Mesenchymal stem cell (in vitro differentiated cells and primary cell): ENCODE data around the gene IDS.

Experiments
- DNase-seq: peaks from one replicate; pipeline ENCODE4 v3.0.0-alpha.2; 2013
- H2AFZ ChIP-seq: one replicate; pipeline ENCODE4 v1.6.1; 2013; ENCODE audit warnings: low read depth, mild to moderate bottlenecking, control low read depth, inconsistent platforms, low read length, moderate library complexity
- H2AK5ac ChIP-seq: 2 replicates; pipeline ENCODE4 v1.6.1; 2013; ENCODE audit warnings: low read length, moderate library complexity, mild to moderate bottlenecking, inconsistent platforms; ENCODE audit not compliant: severe bottlenecking
- H2BK120ac ChIP-seq: one replicate; pipeline ENCODE4 v1.6.1; 2013; ENCODE audit warnings: low read depth, mild to moderate bottlenecking, inconsistent platforms, low read length, moderate library complexity
- H2BK12ac ChIP-seq, 2 experiments: one replicate each; pipeline ENCODE4 v1.6.1; 2013; ENCODE audit warnings: inconsistent platforms in 2 of 2, low read length in 2 of 2, mild to moderate bottlenecking in 2 of 2, moderate library complexity in 2 of 2, control low read depth in 1 of 2
- H2BK15ac ChIP-seq: one replicate; pipeline ENCODE4 v1.6.1; 2013; ENCODE audit warnings: mild to moderate bottlenecking, low read depth, inconsistent platforms; ENCODE audit not compliant: poor library complexity, severe bottlenecking
- H2BK5ac ChIP-seq: 2 replicates; pipeline ENCODE4 v1.6.1; 2013; ENCODE audit warnings: low read depth, mild to moderate bottlenecking, low read length, control low read depth, inconsistent platforms; ENCODE audit not compliant: poor library complexity, severe bottlenecking
- H3K14ac ChIP-seq, 2 experiments: one replicate each; pipeline ENCODE4 v1.6.1; 2013; ENCODE audit warnings: inconsistent platforms in 2 of 2, low read length in 2 of 2, control low read depth in 1 of 2, mild to moderate bottlenecking in 1 of 2, moderate library complexity in 1 of 2
- H3K18ac ChIP-seq, 2 experiments: one replicate each; pipeline ENCODE4 v1.6.1; 2013; ENCODE audit warnings: inconsistent platforms in 2 of 2, low read length in 2 of 2, control low read depth in 1 of 2, low read depth in 1 of 2, mild to moderate bottlenecking in 1 of 2
- H3K23ac ChIP-seq, 2 experiments: one replicate each; pipeline ENCODE4 v1.6.1; 2013; ENCODE audit warnings: inconsistent platforms in 2 of 2, low read length in 2 of 2, mild to moderate bottlenecking in 2 of 2, moderate library complexity in 2 of 2, control low read depth in 1 of 2
- H3K27ac ChIP-seq: 2 replicates; pipeline ENCODE4 v1.5.1; 2013; ENCODE audit warnings: mild to moderate bottlenecking, moderate library complexity, low read length, control low read depth, inconsistent platforms; ENCODE audit not compliant: poor library complexity, severe bottlenecking
- H3K27me3 ChIP-seq, 2 experiments: 2 replicates each; pipeline versions ENCODE4 v1.6.1 to v1.7.0; 2013; ENCODE audit warnings: low read length in 2 of 2, mild to moderate bottlenecking in 2 of 2, moderate library complexity in 2 of 2, control low read depth in 1 of 2, inconsistent platforms in 1 of 2; ENCODE audit not compliant: control insufficient read depth in 1 of 2, insufficient read depth in 1 of 2
- H3K36me3 ChIP-seq, 2 experiments: 2 replicates each; pipeline versions ENCODE4 v1.6.1 to v1.7.0; 2013; ENCODE audit warnings: low read length in 2 of 2, control low read depth in 1 of 2, inconsistent platforms in 1 of 2, low read depth in 1 of 2, mild to moderate bottlenecking in 1 of 2; ENCODE audit not compliant: insufficient read depth in 2 of 2, control insufficient read depth in 1 of 2
- H3K4ac ChIP-seq, 2 experiments: one replicate each; pipeline ENCODE4 v1.6.1; 2013; ENCODE audit warnings: inconsistent platforms in 2 of 2, low read length in 2 of 2, mild to moderate bottlenecking in 2 of 2, moderate library complexity in 2 of 2, control low read depth in 1 of 2, low read depth in 1 of 2
- H3K4me1 ChIP-seq: 2 replicates; pipeline ENCODE4 v1.6.1; 2013; ENCODE audit warnings: low read depth, low read length, control low read depth; ENCODE audit not compliant: control insufficient read depth, insufficient read depth
- H3K4me2 ChIP-seq: 2 replicates; pipeline ENCODE4 v1.6.1; 2013; ENCODE audit warnings: low read length, mild to moderate bottlenecking, inconsistent platforms; ENCODE audit not compliant: poor library complexity, severe bottlenecking
- H3K4me3 ChIP-seq, 2 experiments: 2 replicates each; pipeline versions ENCODE4 v1.5.1 to v1.7.0; 2013; ENCODE audit warnings: low read length in 2 of 2, mild to moderate bottlenecking in 2 of 2, control low read depth in 1 of 2, low read depth in 1 of 2; ENCODE audit not compliant: insufficient read depth in 1 of 2
- H3K79me1 ChIP-seq: replicated peaks from 2 replicates; pipeline ENCODE4 v1.6.1; 2013; ENCODE audit warnings: mild to moderate bottlenecking, control low read depth, low read length, inconsistent platforms; ENCODE audit not compliant: poor library complexity, severe bottlenecking
- H3K9ac ChIP-seq: 2 replicates; pipeline ENCODE4 v1.7.0; 2013; ENCODE audit warnings: mild to moderate bottlenecking, low read length, moderate library complexity
- H3K9me3 ChIP-seq: 2 replicates; pipeline ENCODE4 v1.7.0; 2013; ENCODE audit warnings: mild to moderate bottlenecking, low read length; ENCODE audit not compliant: control insufficient read depth
- H4K8ac ChIP-seq: one replicate; pipeline ENCODE4 v1.6.1; 2013; ENCODE audit warnings: inconsistent platforms, mild to moderate bottlenecking, low read length, moderate library complexity
- H4K91ac ChIP-seq: one replicate; pipeline ENCODE4 v1.6.1; 2013; ENCODE audit warnings: mild to moderate bottlenecking, low read length, inconsistent platforms
- WGBS: methylation state at CpG from one replicate; pipeline ENCODE4 v1.1.7; 2013; ENCODE audit warnings: mixed read lengths; 5-methylcytosine and 5-hydroxymethylcytosine counted together

The IDS gene

DNA sequence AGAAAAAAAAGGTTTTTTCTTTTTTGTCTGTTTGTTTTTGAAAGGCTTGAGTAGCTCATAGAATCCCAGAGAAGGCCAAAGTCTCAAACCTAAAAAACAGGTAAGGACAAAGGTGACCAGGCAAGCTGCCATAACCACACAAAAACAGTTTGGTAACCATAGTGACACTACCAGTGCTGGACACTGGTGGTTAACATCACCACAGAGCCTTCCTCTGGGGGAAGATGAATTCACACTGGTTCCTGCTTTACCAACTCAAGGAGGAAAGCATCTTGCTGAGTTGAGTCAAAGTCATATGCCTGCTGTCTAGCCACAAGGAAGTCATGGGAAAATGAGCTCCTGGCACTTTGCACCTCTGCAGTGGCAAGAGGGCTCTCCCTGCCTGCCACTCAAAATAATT is 32.5 kb downstream of the IDS start:
- Histone ChIP-seq H2BK120ac (no peak overlapping the region), H3K9ac (no peak overlapping the region), H3K4ac (no peak overlapping the region), H2BK5ac (no peak overlapping the region), H3K4me1 (no peaks in the 10 kb centered on the region), H3K36me3 (peaks cover 0 to 2% of the 10 kb centered on the region in 2 experiments), H4K8ac (no peak overlapping the region), H3K4me3 (no peak overlapping the region), H2AFZ (no peak overlapping the region), H2BK15ac (no peak overlapping the region), H3K23ac (no peak overlapping the region), H2BK12ac (no peak overlapping the region), H3K4me2 (no peak overlapping the region), H3K27ac (no peak overlapping the region), H3K9me3 (no peaks in the 10 kb centered on the region), H3K27me3 (peaks cover 4 to 8% of the 10 kb centered on the region in 2 experiments), H4K91ac (no peak overlapping the region), H3K14ac (no peak overlapping the region), H3K79me1 (no peaks in the 10 kb centered on the region), H2AK5ac (no peak overlapping the region), H3K18ac (no peak overlapping the region)
- peak; percentile 28 for DNase-seq

- Histone ChIP-seq H2AK5ac (no peak overlapping the region), H3K14ac (no peak overlapping the region), H2BK15ac (no peak overlapping the region), H3K4me2 (no peak overlapping the region), H3K4ac (no peak overlapping the region), H3K4me1 (no peaks in the 10 kb centered on the region), H3K23ac (no peak overlapping the region), H4K91ac (no peak overlapping the region), H3K9me3 (no peaks in the 10 kb centered on the region), H3K9ac (peak overlapping the region; percentile 80), H3K27ac (no peak overlapping the region), H2BK5ac (no peak overlapping the region), H2BK12ac (no peak overlapping the region), H3K79me1 (no peaks in the 10 kb centered on the region), H2AFZ (no peak overlapping the region), H3K4me3 (peak overlapping the region in 1 of 2 experiments; percentile 66), H3K27me3 (peaks cover 4 to 8% of the 10 kb centered on the region in 2 experiments), H3K18ac (no peak overlapping the region), H2BK120ac (no peak overlapping the region), H3K36me3 (no peaks in the 10 kb centered on the region), H4K8ac (no peak overlapping the region)
- WGBS: 98% methylated on average over 8 of the region's 8 CpGs
- DNase-seq: no peak
Measured at GRCh38 chrX:149471397-149471796, 33.7 kb downstream of the IDS start.

DNA sequence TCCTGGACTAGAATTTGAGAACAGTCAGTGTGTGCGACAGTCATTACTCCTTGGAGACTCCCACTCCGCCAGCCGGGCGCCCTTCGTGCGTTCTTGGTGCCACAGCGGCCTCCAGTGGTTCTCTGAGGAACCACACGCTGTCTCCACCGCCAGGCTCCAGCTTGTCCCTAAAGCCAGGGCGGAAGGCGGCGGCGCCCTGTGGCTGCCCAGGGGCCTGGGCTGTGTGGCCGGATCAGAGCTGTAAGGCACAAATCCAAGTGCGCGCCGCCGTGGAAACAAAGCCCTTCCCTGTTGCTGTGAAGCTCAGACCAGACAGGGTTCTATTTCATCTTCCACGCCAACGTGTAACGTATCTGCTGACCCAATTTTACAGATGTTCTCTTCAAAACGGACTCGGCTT is 34.2 kb downstream of the IDS start:
- Histone ChIP-seq H2BK120ac (no peak overlapping the region), H2AK5ac (no peak overlapping the region), H3K27me3 (peaks cover 4 to 8% of the 10 kb centered on the region in 2 experiments), H3K4me2 (peak overlapping the region; percentile 34), H2BK5ac (no peak overlapping the region), H3K14ac (no peak overlapping the region), H3K9me3 (no peaks in the 10 kb centered on the region), H3K9ac (peak overlapping the region; percentile 80), H2AFZ (no peak overlapping the region), H3K4me3 (peak overlapping the region in 1 of 2 experiments; percentile 66), H3K79me1 (no peaks in the 10 kb centered on the region), H3K27ac (no peak overlapping the region), H2BK12ac (no peak overlapping the region), H3K23ac (no peak overlapping the region), H4K8ac (peak overlapping the region; percentile 54), H3K4me1 (no peaks in the 10 kb centered on the region), H4K91ac (no peak overlapping the region), H3K18ac (no peak overlapping the region), H3K36me3 (no peaks in the 10 kb centered on the region), H3K4ac (no peak overlapping the region), H2BK15ac (no peak overlapping the region)
- peak; percentile 61 for DNase-seq
- WGBS: 8% methylated on average over 16 of the region's 23 CpGs

GRCh38 chrX:149469406-149469805 is 35.7 kb downstream of the IDS start:
- WGBS: 64% methylated on average over 3 of the region's 5 CpGs
- Histone ChIP-seq H3K4me3 (no peak overlapping the region), H3K4me1 (no peaks in the 10 kb centered on the region)

More at GRCh38 chrX:149469406-149469805, 35.7 kb downstream of the IDS start:
- Histone ChIP-seq H3K79me1 (no peaks in the 10 kb centered on the region), H2BK5ac (no peak overlapping the region), H3K23ac (no peak overlapping the region), H3K27me3 (peaks cover 4 to 8% of the 10 kb centered on the region in 2 experiments), H3K36me3 (no peaks in the 10 kb centered on the region), H2BK120ac (no peak overlapping the region), H2BK15ac (no peak overlapping the region), H2AK5ac (no peak overlapping the region), H3K9ac (no peak overlapping the region), H4K91ac (no peak overlapping the region), H2AFZ (no peak overlapping the region), H3K9me3 (no peaks in the 10 kb centered on the region), H3K18ac (no peak overlapping the region), H3K4ac (no peak overlapping the region), H4K8ac (no peak overlapping the region), H3K14ac (no peak overlapping the region), H3K27ac (no peak overlapping the region), H2BK12ac (no peak overlapping the region), H3K4me2 (no peak overlapping the region)
- DNase-seq: no peak
